Testis (tissue), 2 donors: ENCODE results near the gene CCT5.

Experiments used
- POLR2A ChIP-seq: fragments of 450-650 bp; IDR thresholded peaks from one replicate; pipeline ENCODE4 v1.6.1; 2017; ENCODE audit warnings: antibody characterized with exemption, mild to moderate bottlenecking, moderate library complexity
- TF ChIP-seq, protein P1 (sequence below), 3 experiments: fragments of 450-650 bp in 2 of 3; fragments of 200-600 bp in 1 of 3; sonication (generic) in 1 of 3; IDR thresholded peaks; one replicate each; pipeline ENCODE4 v1.5.1; 2016 to 2019; ENCODE audit warnings: antibody characterized with exemption in 3 of 3, mild to moderate bottlenecking in 2 of 3, moderate library complexity in 1 of 3

DNA sequence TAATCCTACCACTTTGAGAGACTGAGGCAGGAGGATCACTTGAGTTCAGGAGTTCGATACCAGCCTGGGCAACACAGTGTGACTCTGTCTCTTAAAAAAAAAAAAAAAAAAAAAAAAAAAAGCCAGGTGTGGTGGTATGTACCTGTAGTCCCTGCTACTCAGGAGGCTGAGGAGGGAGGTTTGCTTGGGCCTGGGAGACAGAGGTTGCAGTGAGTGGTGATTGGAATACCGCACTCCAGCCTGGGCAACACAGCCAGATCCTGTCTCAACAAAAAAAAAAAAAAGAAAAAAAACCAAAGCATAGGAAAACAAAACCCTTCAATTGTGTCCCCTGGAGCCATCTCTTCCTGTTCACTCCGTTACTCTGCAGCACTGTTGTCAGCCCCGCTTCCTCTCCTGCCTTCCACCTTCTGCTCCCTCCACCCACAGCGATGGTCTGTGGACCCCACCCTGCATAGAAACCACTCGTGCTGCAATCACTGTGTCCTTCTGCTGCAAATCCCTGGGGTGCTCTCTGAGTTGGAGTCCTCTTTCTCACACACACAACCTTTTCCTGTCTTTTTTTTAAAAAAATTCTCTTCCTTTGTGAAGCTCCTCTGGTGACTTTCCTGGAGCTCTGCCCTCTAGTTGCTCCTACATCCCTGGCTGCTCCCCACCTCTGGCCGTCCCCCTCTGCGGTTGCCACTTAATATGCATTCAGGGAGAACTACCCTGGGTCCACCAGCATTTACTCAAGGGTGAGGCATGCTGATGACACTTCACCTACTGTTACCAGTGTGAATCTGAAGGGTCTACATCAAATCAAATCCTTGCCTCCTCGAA is 22.2 kb downstream of the CCT5 start:
- TF ChIP-seq, protein P1, sequence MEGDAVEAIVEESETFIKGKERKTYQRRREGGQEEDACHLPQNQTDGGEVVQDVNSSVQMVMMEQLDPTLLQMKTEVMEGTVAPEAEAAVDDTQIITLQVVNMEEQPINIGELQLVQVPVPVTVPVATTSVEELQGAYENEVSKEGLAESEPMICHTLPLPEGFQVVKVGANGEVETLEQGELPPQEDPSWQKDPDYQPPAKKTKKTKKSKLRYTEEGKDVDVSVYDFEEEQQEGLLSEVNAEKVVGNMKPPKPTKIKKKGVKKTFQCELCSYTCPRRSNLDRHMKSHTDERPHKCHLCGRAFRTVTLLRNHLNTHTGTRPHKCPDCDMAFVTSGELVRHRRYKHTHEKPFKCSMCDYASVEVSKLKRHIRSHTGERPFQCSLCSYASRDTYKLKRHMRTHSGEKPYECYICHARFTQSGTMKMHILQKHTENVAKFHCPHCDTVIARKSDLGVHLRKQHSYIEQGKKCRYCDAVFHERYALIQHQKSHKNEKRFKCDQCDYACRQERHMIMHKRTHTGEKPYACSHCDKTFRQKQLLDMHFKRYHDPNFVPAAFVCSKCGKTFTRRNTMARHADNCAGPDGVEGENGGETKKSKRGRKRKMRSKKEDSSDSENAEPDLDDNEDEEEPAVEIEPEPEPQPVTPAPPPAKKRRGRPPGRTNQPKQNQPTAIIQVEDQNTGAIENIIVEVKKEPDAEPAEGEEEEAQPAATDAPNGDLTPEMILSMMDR (IDR thresholded peaks at IDR 0.05): no peak
- no peak for TF ChIP-seq POLR2A
